Measurements from ENCODE around the gene SLC2A8. TPM values are rescaled to one million over a fixed set of nuclear protein-coding genes. Genes with fewer than 3 reads are reported as not detected.
A peak's percentile ranks its signal among the peaks of the same experiment; 100 is the strongest.

The SLC2A8 gene
- total RNA-seq, 1 experiment from 2014 or later: 36.2 TPM

- DNase-seq (ENCODE audit: low spot score): no peak
Observed at GRCh38 chr9:127380479-127380878, 16.5 kb upstream of the SLC2A8 start.

- no peak for DNase-seq (ENCODE audit: low spot score)
Observed at GRCh38 chr9:127382541-127382940, 14.4 kb upstream of the SLC2A8 start.

DNA sequence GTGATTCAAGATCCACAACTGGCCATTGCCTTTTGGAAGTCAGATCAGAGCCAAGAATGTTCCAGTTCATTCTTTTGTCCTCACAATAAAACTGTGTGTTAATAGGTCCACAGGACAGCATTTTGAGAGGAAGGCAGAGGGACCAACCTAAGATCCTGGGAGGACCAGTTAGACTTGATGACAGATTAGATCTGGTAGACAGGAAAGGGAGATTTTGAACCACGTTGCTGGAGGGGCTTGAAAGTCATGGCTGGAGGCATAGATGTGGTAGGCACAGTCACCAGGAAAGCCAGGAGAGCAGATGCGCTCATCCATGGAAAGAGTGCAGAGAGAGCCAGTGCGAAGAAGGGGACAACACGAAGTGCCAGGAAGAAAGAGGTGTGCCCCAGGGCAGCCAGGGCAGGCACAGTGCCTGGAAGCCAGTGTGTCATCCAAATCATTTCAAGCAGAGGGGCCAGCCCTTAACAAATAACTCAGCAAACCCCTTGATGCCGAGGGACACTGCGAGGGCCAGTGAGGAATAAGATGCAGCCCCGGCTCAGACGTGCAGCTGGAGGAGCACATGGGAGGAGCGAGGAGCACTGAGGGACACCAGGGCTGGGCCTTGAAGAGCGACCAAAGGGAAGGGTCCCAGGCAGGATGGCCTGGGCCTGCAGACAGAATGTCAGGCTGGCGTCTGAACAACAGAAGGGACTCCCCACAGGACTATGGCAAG, 12.8 kb upstream of the SLC2A8 start:
- DNase-seq (ENCODE audit: low spot score): no peak

DNA sequence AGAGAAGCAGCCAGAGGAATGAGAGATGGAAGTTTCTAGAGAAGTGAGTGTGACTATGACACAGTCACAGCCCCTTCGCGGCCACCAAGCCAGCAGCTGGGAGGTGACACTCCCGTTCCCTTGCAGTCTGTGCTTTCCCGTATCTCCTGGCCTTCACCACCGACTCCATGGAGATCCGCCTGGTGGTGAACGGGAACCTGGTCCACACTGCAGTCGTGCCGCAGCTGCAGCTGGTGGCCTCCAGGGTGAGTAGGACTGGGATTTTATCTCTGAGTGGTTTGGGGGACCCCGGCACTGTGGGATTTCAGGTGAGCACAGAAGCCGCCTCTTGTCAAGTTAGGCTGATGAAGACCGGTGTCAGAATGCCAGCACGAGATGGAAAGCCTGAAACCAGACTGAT, 12.1 kb upstream of the SLC2A8 start:
- DNase-seq (ENCODE audit: low spot score): no peak

GRCh38 chr9:127386249-127386648, 10.7 kb upstream of the SLC2A8 start:
- DNase-seq (ENCODE audit: low spot score): no peak

DNA sequence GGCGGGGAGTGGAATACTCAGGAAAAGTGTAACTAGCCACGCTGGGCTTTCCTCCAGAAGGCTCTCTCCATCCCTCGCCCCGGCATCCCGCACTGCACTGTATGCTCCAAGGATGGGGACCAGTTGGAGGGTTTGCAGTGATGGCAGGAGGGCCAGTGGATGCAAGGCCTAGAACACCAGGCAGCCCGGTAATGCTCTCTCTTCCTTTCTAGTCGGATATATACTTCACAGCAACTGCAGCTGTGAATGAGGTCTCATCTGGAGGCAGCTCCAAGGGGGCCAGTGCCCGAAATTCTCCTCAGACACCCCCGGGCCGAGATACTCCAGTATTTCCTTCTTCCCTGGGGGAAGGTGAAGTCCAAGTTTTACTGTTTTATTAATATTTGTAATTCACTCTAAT, 10.0 kb upstream of the SLC2A8 start:
- DNase-seq (ENCODE audit: low spot score): no peak

GRCh38 chr9:127388037-127388855, 8.7 kb upstream of the SLC2A8 start:
- DNase-seq (ENCODE audit: low spot score): peak; percentile 81

DNA sequence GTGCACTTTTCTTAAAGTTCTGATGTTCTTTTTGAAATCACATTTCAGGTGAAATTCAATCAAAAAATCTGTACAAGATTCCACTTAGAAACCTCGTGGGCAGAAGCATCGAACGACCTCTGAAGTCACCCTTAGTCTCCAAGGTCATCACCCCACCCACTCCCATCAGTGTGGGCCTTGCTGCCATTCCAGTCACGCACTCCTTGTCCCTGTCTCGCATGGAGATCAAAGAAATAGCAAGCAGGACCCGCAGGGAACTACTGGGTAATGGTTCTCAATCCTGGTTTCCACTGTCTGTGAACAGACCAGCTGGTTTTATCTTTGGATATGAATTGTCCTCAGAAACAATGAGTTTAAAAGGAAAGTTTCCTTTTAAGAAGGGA, 8.1 kb upstream of the SLC2A8 start:
- DNase-seq (ENCODE audit: low spot score): no peak

GRCh38 chr9:127389381-127390247, 7.4 kb upstream of the SLC2A8 start:
- DNase-seq (ENCODE audit: low spot score): no peak

GRCh38 chr9:127390248-127390545, 6.8 kb upstream of the SLC2A8 start:
- no peak for DNase-seq (ENCODE audit: low spot score)

DNA sequence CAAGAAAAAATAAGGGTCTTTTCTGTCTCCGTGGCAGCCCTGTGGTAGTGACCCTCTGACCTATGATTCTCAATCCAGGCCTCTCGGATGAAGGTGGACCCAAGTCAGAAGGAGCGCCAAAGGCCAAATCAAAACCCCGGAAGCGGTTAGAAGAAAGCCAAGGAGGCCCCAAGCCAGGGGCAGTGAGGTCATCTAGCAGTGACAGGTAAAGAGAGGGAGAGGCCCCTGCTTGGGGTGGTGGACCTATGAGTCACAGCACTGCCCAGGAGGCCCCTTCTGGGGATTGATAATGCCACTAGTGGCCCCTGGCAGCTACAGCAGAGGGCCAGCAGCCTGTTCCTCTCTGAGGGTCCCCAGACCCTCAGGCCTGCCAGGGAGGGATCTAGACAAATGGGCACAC, 6.4 kb upstream of the SLC2A8 start:
- DNase-seq (ENCODE audit: low spot score): no peak

GRCh38 chr9:127392166-127392565, 4.8 kb upstream of the SLC2A8 start:
- no peak for DNase-seq (ENCODE audit: low spot score)

DNA sequence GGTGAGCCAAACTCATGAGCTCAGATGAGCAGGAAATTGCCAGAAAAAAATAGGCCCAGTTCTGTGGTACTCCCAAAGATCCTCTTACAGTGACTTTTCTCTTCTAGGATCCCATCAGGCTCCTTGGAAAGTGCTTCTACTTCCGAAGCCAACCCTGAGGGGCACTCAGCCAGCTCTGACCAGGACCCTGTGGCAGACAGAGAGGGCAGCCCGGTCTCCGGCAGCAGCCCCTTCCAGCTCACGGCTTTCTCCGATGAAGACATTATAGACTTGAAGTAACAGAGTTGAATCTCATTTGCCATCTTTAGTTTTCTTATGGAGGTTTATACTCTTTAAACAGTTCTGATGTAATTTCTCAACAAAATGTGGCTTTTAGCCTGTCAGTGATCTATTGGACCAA, 4.0 kb upstream of the SLC2A8 start:
- no peak for DNase-seq (ENCODE audit: low spot score)

- DNase-seq (ENCODE audit: low spot score): no peak
Observed at GRCh38 chr9:127393645-127394044, 3.3 kb upstream of the SLC2A8 start.

GRCh38 chr9:127395497-127396252, 1.3 kb upstream of the SLC2A8 start:
- DNase-seq (ENCODE audit: low spot score): no peak

GRCh38 chr9:127396253-127396807, 639 bp upstream of the SLC2A8 start:
- DNase-seq (ENCODE audit: low spot score): no peak

DNA sequence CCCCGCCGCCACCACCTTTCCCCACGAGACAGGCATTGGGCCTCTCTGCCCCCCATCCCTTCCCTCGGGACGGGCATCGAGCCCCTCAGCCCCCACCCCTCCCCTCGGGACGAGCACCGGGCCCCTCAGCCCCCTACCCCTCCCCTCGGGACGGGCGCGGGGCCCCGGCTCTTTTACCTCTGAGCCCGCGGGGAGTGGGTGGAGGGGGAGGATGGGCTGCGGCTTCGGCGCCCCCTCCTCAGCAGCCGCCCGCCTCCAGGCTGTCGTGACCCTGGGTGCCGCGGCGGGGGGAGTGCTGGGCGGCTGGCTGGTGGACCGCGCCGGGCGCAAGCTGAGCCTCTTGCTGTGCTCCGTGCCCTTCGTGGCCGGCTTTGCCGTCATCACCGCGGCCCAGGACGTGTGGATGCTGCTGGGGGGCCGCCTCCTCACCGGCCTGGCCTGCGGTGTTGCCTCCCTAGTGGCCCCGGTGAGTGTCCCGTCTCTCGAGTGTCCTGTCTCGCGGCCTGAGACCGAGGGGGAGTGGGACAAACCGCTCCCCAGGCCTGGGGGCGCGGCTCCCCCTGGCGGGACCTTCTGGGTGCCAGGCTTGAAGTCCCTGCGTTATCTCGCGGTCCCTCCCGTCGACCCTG, 791 bp downstream of the SLC2A8 start:
- DNase-seq (ENCODE audit: low spot score): peak; percentile 42

- DNase-seq (ENCODE audit: low spot score): no peak
Observed at GRCh38 chr9:127398275-127398647, 1.3 kb downstream of the SLC2A8 start.

GRCh38 chr9:127398715-127399400, 1.9 kb downstream of the SLC2A8 start:
- DNase-seq (ENCODE audit: low spot score): no peak

- no peak for DNase-seq (ENCODE audit: low spot score)
Observed at GRCh38 chr9:127399736-127400269, 2.8 kb downstream of the SLC2A8 start.
